ENCODE results near the gene MPZL2. TPM values are rescaled to one million over a fixed set of nuclear protein-coding genes. Genes with fewer than 3 reads are reported as not detected.

MPZL2 gene
- total and polyA plus RNA-seq, 2 of the 13 experiments (the other 11 are each of a cell fraction or from before 2014, with no cell fraction given) = 27.9 to 53.7 TPM

DNA sequence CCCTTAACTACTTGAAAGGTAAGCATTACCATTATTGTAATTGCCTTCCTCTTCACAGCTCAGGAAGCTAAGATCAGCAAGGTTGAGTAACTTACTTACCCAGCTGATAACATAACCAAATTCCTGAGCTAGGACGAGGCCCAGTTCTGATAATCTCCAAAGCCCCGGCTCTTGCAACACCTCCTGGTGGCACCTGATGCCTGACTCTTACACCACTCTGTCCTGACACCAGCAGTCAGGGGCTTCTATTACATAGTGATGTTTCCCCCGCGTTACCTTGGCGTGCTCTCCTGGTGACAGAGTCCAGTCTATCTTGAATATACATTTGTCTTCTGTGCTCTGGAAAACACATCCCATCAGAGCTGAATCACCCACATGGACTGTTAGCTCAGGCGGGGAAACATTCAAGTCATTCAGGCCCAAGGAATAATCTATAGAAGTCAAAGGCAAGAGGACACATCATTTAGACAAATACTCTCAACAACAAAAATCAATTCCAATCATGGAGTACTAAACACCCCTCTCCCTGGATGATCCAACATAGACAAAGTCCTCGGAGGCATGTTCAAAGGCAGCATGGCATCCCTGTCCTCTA lies 51.9 kb downstream of the MPZL2 start (continued):
- TF ChIP-seq ZC3H4 (CRISPR knock-in tag; IDR thresholded peaks at IDR 0.05; ENCODE audit: borderline replicate concordance) (no peak), ZNF121 (CRISPR knock-in tag; IDR thresholded peaks at IDR 0.05) (no peak), NFKBIZ (CRISPR knock-in tag; IDR thresholded peaks at IDR 0.05) (peak; percentile 88; the same call in 1 of the 2 replicates), MBNL3 (CRISPR knock-in tag; conservative IDR thresholded peaks at IDR 0.05) (no peak), BHLHE40 (IDR thresholded peaks at IDR 0.05; ENCODE audit: low read length) (peak; percentile 87), SOX13 (IDR thresholded peaks at IDR 0.05) (peak; percentile 77; the same call in 1 of the 2 replicates), SOX13 (CRISPR knock-in tag; conservative IDR thresholded peaks at IDR 0.05 in 1 of 2, IDR thresholded peaks at IDR 0.05 in 1 of 2) (peak in 1 of 2 experiments; percentile 85; a peak in 2 of 4 replicates), REXO4 (CRISPR knock-in tag; IDR thresholded peaks at IDR 0.05; ENCODE audit: borderline replicate concordance) (no peak; the same call in 1 of the 2 replicates), CBFB (CRISPR knock-in tag; IDR thresholded peaks at IDR 0.05) (peak; percentile 85; the same call in 1 of the 2 replicates), MXD4 (CRISPR knock-in tag; IDR thresholded peaks at IDR 0.05) (no peak; the same call in 1 of the 2 replicates), SMAD1 (CRISPR knock-in tag; IDR thresholded peaks at IDR 0.05; ENCODE audit: borderline replicate concordance, low read depth) (no peak), ZNF775 (CRISPR knock-in tag; IDR thresholded peaks at IDR 0.05; ENCODE audit: borderline replicate concordance) (no peak; the same call in 1 of the 2 replicates), HES4 (CRISPR knock-in tag; IDR thresholded peaks at IDR 0.05; ENCODE audit: borderline replicate concordance) (no peak), ZNF234 (CRISPR knock-in tag; conservative IDR thresholded peaks at IDR 0.05) (no peak)
- TF ChIP-seq, protein P1, sequence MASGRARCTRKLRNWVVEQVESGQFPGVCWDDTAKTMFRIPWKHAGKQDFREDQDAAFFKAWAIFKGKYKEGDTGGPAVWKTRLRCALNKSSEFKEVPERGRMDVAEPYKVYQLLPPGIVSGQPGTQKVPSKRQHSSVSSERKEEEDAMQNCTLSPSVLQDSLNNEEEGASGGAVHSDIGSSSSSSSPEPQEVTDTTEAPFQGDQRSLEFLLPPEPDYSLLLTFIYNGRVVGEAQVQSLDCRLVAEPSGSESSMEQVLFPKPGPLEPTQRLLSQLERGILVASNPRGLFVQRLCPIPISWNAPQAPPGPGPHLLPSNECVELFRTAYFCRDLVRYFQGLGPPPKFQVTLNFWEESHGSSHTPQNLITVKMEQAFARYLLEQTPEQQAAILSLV (CRISPR knock-in tag; IDR thresholded peaks at IDR 0.05; ENCODE audit: borderline replicate concordance) = no peak
- TF ChIP-seq, protein P2, sequence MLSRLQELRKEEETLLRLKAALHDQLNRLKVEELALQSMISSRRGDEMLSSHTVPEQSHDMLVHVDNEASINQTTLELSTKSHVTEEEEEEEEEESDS (CRISPR knock-in tag; IDR thresholded peaks at IDR 0.05; ENCODE audit: borderline replicate concordance) = 0 out of 2 replicates have a peak, but pooled peaks have one; percentile 59
- TF ChIP-seq, protein P3, sequence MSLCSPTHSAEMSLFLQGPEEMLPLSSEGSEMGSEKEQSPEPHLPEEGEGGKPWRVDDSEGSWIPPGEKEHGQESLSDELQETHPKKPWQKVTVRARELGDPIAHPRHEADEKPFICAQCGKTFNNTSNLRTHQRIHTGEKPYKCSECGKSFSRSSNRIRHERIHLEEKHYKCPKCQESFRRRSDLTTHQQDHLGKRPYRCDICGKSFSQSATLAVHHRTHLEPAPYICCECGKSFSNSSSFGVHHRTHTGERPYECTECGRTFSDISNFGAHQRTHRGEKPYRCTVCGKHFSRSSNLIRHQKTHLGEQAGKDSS (CRISPR knock-in tag; IDR thresholded peaks at IDR 0.05; ENCODE audit: borderline replicate concordance, low read depth) = peak; percentile 77; the same call in 1 of the 2 replicates
- TF ChIP-seq, protein P4, sequence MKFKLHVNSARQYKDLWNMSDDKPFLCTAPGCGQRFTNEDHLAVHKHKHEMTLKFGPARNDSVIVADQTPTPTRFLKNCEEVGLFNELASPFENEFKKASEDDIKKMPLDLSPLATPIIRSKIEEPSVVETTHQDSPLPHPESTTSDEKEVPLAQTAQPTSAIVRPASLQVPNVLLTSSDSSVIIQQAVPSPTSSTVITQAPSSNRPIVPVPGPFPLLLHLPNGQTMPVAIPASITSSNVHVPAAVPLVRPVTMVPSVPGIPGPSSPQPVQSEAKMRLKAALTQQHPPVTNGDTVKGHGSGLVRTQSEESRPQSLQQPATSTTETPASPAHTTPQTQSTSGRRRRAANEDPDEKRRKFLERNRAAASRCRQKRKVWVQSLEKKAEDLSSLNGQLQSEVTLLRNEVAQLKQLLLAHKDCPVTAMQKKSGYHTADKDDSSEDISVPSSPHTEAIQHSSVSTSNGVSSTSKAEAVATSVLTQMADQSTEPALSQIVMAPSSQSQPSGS (CRISPR knock-in tag; IDR thresholded peaks at IDR 0.05) = peak; percentile 89
- TF ChIP-seq, protein P5, sequence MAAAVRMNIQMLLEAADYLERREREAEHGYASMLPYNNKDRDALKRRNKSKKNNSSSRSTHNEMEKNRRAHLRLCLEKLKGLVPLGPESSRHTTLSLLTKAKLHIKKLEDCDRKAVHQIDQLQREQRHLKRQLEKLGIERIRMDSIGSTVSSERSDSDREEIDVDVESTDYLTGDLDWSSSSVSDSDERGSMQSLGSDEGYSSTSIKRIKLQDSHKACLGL (CRISPR knock-in tag; IDR thresholded peaks at IDR 0.05) = no peak
- TF ChIP-seq, protein P6, sequence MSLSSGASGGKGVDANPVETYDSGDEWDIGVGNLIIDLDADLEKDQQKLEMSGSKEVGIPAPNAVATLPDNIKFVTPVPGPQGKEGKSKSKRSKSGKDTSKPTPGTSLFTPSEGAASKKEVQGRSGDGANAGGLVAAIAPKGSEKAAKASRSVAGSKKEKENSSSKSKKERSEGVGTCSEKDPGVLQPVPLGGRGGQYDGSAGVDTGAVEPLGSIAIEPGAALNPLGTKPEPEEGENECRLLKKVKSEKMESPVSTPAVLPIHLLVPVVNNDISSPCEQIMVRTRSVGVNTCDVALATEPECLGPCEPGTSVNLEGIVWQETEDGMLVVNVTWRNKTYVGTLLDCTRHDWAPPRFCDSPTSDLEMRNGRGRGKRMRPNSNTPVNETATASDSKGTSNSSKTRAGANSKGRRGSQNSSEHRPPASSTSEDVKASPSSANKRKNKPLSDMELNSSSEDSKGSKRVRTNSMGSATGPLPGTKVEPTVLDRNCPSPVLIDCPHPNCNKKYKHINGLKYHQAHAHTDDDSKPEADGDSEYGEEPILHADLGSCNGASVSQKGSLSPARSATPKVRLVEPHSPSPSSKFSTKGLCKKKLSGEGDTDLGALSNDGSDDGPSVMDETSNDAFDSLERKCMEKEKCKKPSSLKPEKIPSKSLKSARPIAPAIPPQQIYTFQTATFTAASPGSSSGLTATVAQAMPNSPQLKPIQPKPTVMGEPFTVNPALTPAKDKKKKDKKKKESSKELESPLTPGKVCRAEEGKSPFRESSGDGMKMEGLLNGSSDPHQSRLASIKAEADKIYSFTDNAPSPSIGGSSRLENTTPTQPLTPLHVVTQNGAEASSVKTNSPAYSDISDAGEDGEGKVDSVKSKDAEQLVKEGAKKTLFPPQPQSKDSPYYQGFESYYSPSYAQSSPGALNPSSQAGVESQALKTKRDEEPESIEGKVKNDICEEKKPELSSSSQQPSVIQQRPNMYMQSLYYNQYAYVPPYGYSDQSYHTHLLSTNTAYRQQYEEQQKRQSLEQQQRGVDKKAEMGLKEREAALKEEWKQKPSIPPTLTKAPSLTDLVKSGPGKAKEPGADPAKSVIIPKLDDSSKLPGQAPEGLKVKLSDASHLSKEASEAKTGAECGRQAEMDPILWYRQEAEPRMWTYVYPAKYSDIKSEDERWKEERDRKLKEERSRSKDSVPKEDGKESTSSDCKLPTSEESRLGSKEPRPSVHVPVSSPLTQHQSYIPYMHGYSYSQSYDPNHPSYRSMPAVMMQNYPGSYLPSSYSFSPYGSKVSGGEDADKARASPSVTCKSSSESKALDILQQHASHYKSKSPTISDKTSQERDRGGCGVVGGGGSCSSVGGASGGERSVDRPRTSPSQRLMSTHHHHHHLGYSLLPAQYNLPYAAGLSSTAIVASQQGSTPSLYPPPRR (CRISPR knock-in tag; IDR thresholded peaks at IDR 0.05; ENCODE audit: borderline replicate concordance) = peak; percentile 94
